Activated CD4-positive, alpha-beta T cell treated with anti-CD3 and anti-CD28 coated beads, Interleukin-2, amount 50 U/mL, for 1 hour (primary cell): Measurements from ENCODE around the gene KIF6.
"Not testable (repeated sequence)": the region's sequence is repeated elsewhere in the genome, so short reads cannot be mapped to it uniquely, and the experiment has no call there.

Experiments used
- DNase-seq: peaks from one replicate; pipeline ENCODE4 v3.0.0-alpha.2; 2020

The KIF6 gene

GRCh38 chr6:39706819-39707335 lies 18.3 kb downstream of the KIF6 start:
- DNase-seq, result no peak

DNA sequence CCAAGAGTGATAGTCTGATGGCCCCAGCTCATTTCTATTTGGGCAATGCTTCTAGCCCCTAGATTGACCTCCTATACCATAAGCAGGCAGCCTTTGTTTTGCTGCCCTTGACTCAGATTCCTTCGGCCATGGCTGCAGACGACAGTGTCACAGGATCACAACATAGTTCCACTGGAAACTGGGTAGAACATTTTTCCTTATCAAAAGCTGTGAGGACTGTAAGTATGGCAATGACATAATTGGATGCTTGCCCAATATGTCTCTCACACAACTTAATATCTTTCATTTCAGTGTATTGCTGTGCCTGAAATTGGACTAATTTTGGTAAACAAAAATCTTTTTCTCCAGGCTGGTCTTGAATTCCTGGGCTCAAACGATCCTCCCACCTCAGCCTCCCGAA lies 22.9 kb downstream of the KIF6 start:
- DNase-seq, result no peak

DNA sequence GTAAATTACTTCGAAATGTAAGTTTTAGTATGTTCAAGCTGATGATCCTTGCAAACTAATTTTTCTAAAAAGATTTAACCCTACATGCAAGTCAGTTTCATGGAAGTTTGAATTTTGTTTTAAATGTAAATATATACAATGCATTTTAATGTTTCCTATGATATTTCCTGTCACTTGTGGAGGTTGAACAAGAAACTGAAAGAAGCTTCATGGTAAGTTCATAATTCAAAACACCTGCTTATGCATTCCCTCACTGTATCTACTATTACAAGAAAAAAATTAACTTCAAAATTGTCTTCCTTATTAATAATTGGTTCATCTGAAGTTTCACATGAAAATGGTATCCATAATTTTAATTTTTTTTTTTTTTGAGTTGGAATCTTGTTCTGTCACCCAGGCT lies 24.8 kb downstream of the KIF6 start:
- no peak for DNase-seq

- DNase-seq, result no peak
These were observed 26.4 kb downstream of the KIF6 start for GRCh38 chr6:39698789-39699188.

DNA sequence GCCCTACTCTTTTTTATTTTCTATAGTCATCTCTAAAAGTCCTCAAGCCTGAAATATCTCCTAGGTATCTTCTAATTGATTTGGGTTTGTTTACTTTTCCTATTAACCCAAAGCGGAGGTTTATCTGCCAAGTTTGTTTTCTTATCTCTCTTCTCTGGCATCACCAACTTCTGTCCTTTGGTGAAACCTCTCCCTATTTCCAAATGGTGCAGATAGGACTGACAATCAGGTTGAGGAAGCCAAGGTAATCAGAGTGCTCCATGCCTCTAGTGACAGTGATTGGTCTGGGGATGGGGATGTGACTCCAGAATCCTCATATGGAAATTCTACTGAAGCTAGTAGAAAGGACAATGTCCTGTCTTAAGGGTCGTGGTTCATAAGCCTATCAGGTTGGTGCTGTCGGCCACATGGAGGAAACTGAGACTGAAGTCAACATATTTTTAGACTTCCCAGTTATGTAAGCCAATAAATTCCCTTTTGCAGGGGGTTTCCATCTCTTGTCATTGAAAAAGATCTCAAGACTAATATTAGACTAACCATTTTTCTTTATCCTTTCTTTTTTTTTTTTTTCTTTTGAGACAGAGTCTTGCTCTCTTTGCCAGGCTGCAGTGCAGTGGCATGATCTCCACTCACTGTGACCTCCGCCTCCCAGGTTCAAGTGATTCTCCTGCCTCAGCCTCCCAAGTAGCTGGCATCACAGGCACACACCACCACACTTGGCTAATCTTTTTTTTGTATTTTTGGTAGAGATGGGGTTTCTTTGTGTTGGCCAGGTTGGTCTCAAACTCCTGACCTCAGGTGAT lies 28.0 kb downstream of the KIF6 start:
- DNase-seq, result no peak

DNA sequence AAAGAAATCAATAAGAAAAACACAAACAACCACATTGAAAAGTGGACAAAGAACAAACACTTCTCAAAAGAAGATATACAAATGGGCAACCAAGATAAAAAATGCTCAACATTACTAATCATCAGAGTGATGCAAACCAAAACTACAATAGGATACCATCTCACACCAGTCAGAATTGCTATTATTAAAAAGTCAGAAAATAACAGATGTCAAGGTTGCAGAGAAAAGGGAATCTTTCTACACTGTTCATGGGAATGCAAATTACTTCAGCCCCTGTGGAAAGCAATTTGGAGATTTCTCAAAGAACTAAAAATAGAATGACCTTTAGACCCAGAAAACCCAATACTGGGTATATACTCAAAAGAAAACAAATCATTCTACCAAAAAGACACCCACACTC lies 29.8 kb downstream of the KIF6 start:
- DNase-seq, result no peak

DNA sequence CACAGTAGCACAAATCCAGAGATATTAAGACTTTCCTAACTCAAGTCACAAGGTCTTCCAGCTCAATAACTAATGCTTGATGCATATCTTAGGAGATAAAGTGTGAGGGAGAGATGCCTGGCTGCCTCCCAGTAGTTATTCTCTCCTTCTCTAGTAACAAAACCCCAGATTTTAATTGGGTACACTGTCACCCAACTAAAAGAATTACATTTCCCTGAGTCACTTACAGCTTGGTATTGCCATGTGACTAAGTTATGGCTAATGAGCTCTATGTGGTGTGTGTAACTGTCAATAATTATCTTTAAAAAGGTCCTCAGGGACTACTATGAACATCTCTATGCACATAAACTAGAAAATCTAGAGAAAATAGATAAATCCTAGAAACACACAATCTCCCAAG lies 32.0 kb downstream of the KIF6 start:
- DNase-seq, result no peak

GRCh38 chr6:39688494-39688893 lies 36.7 kb downstream of the KIF6 start:
- no peak for DNase-seq

DNA sequence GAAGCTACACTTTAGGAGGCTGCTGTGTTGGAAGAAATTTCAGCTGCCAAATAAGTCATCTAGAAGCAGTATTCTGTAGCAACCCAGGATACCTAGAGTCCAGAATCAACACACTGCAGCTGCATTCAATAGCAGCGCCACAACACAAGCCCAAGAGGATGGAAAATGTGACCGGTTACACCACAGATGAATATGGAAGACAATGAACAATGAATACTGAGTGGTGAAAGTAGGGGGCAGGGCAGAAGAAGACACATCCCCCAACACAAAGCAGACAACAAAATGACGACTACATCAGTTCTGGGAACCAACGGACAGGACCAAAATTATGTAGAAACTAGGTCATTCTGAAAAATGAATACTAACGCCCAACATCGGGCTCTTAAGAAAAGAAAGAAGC lies 38.2 kb downstream of the KIF6 start:
- no peak for DNase-seq

- no peak for DNase-seq
These were observed 39.3 kb downstream of the KIF6 start for GRCh38 chr6:39685938-39686337.

DNA sequence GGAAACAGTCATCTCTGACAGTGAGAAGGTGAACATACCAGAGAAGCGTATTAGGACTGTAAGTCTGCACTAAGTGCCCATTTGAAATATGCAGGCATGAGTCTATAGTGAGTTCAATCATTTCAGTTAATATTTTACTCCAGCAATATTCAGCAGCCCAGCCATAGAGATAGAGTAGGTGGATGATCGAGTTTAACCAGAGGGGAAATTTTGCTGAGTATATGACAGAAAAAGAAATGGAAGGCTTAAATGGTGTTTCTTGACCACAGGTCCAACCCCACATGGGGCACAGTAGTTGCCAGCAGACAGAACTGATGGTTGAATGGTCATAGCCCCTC lies 39.8 kb downstream of the KIF6 start:
- DNase-seq, result no peak

GRCh38 chr6:39684790-39685488 lies 40.3 kb downstream of the KIF6 start:
- no peak for DNase-seq

DNA sequence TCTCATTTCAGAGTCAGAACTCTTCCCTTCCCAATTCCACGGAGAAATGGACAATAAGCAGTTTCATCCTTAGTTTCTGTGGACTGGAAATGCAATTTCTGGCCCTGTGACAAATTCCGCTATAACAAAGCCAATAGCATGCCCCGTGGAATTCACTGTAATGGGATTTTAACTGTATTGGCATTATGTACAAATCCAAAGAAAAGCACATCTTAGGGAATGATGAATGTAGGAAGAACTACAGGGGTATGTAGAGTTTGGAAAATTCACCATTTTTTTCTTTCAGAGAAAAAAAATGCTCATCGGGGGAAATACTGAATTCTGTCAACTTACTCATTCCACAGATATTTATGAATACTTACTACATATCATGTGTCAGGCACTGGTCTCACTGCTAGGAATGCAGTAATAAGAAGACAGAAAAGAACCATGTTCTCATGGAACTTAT lies 43.5 kb downstream of the KIF6 start:
- DNase-seq, result no peak

GRCh38 chr6:39678914-39679313 lies 46.3 kb downstream of the KIF6 start:
- DNase-seq, result no peak

- not testable (repeated sequence) for DNase-seq
These were observed 47.9 kb downstream of the KIF6 start for GRCh38 chr6:39677318-39677717.

DNA sequence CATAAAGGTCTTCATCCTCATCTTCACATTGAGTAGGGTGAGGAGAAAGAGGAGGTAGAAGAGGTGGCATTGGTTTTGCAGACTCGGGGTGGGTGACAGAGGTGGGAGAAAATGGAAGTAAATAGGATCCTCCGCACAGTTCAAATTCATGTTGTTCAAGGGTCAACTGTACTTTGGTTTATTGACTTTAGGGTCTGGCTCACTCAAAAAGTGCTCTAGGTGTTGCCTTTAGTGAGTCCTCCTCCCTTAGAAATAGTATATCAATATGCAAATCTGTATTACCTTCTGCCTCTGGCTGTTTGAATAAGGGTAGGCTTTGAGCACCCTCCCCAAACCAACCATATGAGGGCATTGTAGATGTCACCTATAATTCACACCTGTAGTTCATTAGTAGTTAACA lies 54.7 kb downstream of the KIF6 start:
- no peak for DNase-seq

- no peak for DNase-seq
These were observed 55.2 kb downstream of the KIF6 start for GRCh38 chr6:39669973-39670342.

- DNase-seq, result no peak
These were observed 55.8 kb downstream of the KIF6 start for GRCh38 chr6:39669207-39669972.

- DNase-seq, result no peak
These were observed 58.3 kb downstream of the KIF6 start for GRCh38 chr6:39666706-39667489.

GRCh38 chr6:39665861-39666260 lies 59.3 kb downstream of the KIF6 start:
- DNase-seq, result no peak

- DNase-seq, result no peak
These were observed 61.0 kb downstream of the KIF6 start for GRCh38 chr6:39664173-39664572.

DNA sequence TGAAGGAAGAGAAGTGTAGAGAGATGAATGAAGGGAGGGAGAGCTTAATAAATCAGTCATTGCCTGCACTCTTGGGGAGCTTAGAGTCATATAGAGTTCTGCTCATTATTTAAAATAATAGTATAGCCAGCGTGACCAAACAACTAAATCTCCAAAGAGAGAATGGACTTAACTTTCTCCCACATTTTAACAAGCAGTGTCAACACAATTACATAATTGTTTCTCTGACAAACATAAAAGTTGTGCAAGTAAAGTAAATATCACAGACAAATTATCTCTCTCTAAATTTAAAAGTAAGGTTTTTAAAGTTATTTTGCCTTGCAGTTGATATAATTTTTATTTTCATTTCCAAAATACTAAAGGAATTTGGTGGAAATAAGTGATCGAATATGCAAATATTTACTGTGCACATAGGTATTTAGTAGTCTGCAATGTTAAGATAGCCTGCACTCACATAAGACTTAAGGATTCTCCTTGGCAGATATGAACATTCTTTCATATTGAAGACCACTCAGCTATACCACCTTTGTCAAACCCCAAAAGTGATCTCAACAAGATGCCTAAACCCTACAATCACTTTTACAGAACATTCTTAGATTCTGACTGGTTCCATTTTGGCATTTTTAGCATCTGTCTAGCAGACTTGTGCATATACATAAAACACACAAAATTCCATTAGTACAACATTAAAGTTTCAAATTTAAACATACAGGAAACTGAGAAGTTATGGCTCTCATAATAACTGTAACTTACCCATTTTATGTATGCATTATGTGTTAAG lies 67.7 kb downstream of the KIF6 start:
- no peak for DNase-seq
